Esophagus muscularis mucosa (tissue), 4 donors: Measurements from ENCODE around the gene LRRC4C. TPM values are rescaled to one million over a fixed set of nuclear protein-coding genes. Genes with fewer than 3 reads are reported as not detected.

Experiments
- DNase-seq: peaks from one replicate; pipeline ENCODE4 v3.0.0-alpha.2; 2017; ENCODE audit errors: extremely low spot score
- H3K27ac ChIP-seq, 4 donors: fragments of 200-600 bp; sonication (generic); replicated peaks in 1 of 4; 1 replicate in 3 of 4; 2 replicates in 1 of 4; pipeline ENCODE4 v1.5.1; 2016 to 2019; ENCODE audit warnings: mild to moderate bottlenecking in 1 of 4
- H3K27me3 ChIP-seq, 4 donors: fragments of 200-600 bp; sonication (generic); one replicate each; pipeline versions ENCODE4 v1.5.1 to v1.6.0; 2016 to 2019
- H3K36me3 ChIP-seq, 4 donors: fragments of 200-600 bp; sonication (generic); one replicate each; pipeline ENCODE4 v1.5.1; 2016 to 2019
- H3K4me1 ChIP-seq, 4 donors: fragments of 200-600 bp; sonication (generic); one replicate each; pipeline ENCODE4 v1.5.1; 2016 to 2019
- H3K4me3 ChIP-seq, 4 donors: fragments of 200-600 bp; sonication (generic); 1 replicate in 2 of 4; 2 replicates in 2 of 4; pipeline ENCODE4 v1.5.1; 2016 to 2019; ENCODE audit warnings: mild to moderate bottlenecking in 4 of 4, moderate library complexity in 1 of 4
- H3K9me3 ChIP-seq, 4 donors: fragments of 200-600 bp; sonication (generic); 1 replicate in 3 of 4; 2 replicates in 1 of 4; pipeline ENCODE4 v1.5.1; 2016 to 2019
- CTCF ChIP-seq, 3 experiments: fragments of 200-600 bp in 2 of 3; fragments of 450-650 bp in 1 of 3; sonication (generic) in 2 of 3; IDR thresholded peaks; one replicate each; pipeline ENCODE4 v1.5.1; 2017 to 2019; ENCODE audit warnings: antibody characterized with exemption in 3 of 3, mild to moderate bottlenecking in 2 of 3, moderate library complexity in 1 of 3
- EP300 ChIP-seq: sonication (generic); formaldehyde crosslinking; IDR thresholded peaks from one replicate; pipeline ENCODE4 v1.6.1; 2017; ENCODE audit warnings: antibody characterized with exemption
- POLR2A ChIP-seq: fragments of 450-650 bp; IDR thresholded peaks from one replicate; pipeline ENCODE4 v1.6.1; 2017; ENCODE audit warnings: antibody characterized with exemption, moderate library complexity, mild to moderate bottlenecking, low read depth
- POLR2AphosphoS5 ChIP-seq, 2 donors: sonication (generic); formaldehyde crosslinking; IDR thresholded peaks; one replicate each; pipeline ENCODE4 v1.6.1; 2017; ENCODE audit warnings: antibody characterized with exemption in 2 of 2
- WGBS: methylation state at CpG from one replicate; pipeline ENCODE4 v1.1.5; 2018; 5-methylcytosine and 5-hydroxymethylcytosine counted together
- intact Hi-C: fragments of 100-400 bp; cut with DNase I; formaldehyde crosslinking; loops from one replicate; pipeline ENCODE4 v1.15.1; 2023
- total RNA-seq, 4 donors: library from RNA; depleted of rRNA; stranded (reverse); fragments of >200 nt; gene quantifications; one replicate each; pipeline versions ENCODE4 v1.1.0 to v1.2.1, GENCODE V29; 2016

Gene LRRC4C
- total RNA-seq, 4 donors from 2014 or later = 1.2 to 4.0 (median 2.2) TPM

- Histone ChIP-seq H3K9me3 (peaks cover 0 to 9% (median 0%) of the 10 kb centered on the region in 4 donors), H3K4me3 (no peak overlapping the region), H3K27ac (no peak overlapping the region), H3K27me3 (no peaks in the 10 kb centered on the region), H3K4me1 (no peaks in the 10 kb centered on the region), H3K36me3 (no peaks in the 10 kb centered on the region)
- no peak for DNase-seq
- intact Hi-C loops = no loop called here
- TF ChIP-seq CTCF (IDR thresholded peaks at IDR 0.05) = no peak
- TF ChIP-seq POLR2AphosphoS5 (IDR thresholded peaks at IDR 0.05) = no peak
- TF ChIP-seq EP300 = no peak
- no peak for TF ChIP-seq POLR2A
- WGBS = 84% methylated on average over 4 of the region's 4 CpGs
Measured at GRCh38 chr11:40713083-40713482, 746.4 kb downstream of the LRRC4C start.

DNA sequence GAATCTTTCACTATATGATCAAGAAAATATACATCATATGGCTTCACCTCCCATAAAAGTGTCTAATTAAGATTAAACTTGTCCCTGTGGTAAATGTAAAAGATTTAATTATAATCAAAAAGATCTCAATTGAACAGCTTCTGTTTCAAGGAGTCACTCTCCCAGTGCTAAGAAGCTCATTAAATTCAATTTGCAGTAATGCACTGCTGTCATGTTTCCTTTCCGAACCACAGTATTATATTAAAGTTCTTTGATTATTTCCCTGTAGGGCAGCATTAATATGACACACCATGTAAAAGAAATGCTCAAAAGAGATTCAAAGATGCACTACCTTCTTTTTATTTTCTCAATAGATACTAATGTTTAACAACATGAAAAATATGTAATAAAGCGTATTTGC, 758.4 kb downstream of the LRRC4C start:
- DNase-seq = no peak
- Histone ChIP-seq H3K36me3 (no peaks in the 10 kb centered on the region), H3K4me1 (no peaks in the 10 kb centered on the region), H3K27ac (no peak overlapping the region), H3K27me3 (no peaks in the 10 kb centered on the region), H3K9me3 (peaks cover 0 to 3% (median 0%) of the 10 kb centered on the region in 4 donors), H3K4me3 (no peak overlapping the region)
- TF ChIP-seq CTCF (IDR thresholded peaks at IDR 0.05) = no peak
- 84% methylated on average over 2 of the region's 2 CpGs for WGBS
- intact Hi-C loops = no loop called here

GRCh38 chr11:40689823-40690222, 769.6 kb downstream of the LRRC4C start:
- no peaks in the 10 kb centered on the region for H3K9me3 ChIP-seq
- H3K27ac ChIP-seq = no peak overlapping the region
- no peaks in the 10 kb centered on the region for H3K36me3 ChIP-seq
- TF ChIP-seq POLR2AphosphoS5 (IDR thresholded peaks at IDR 0.05) (no peak), CTCF (IDR thresholded peaks at IDR 0.05) (no peak), EP300 (no peak), POLR2A (no peak)
- no peaks in the 10 kb centered on the region for H3K4me1 ChIP-seq
- no peak for DNase-seq
- H3K4me3 ChIP-seq = no peak overlapping the region
- WGBS = 84% methylated on average over 3 of the region's 3 CpGs
- intact Hi-C loops = no loop called here
- no peaks in the 10 kb centered on the region for H3K27me3 ChIP-seq

GRCh38 chr11:40688369-40688768, 771.1 kb downstream of the LRRC4C start:
- 53% methylated on average over 4 of the region's 4 CpGs for WGBS
- TF ChIP-seq EP300 = no peak
- no peak for TF ChIP-seq POLR2A
- no peak for TF ChIP-seq CTCF (IDR thresholded peaks at IDR 0.05)
- no peak for TF ChIP-seq POLR2AphosphoS5 (IDR thresholded peaks at IDR 0.05)
- Histone ChIP-seq H3K27me3 (no peaks in the 10 kb centered on the region), H3K4me1 (no peaks in the 10 kb centered on the region), H3K36me3 (no peaks in the 10 kb centered on the region), H3K9me3 (peaks cover 0 to 10% (median 0%) of the 10 kb centered on the region in 4 donors), H3K27ac (no peak overlapping the region), H3K4me3 (no peak overlapping the region)
- intact Hi-C loops = no loop called here
- DNase-seq = no peak

GRCh38 chr11:40686765-40687164, 772.7 kb downstream of the LRRC4C start:
- Histone ChIP-seq H3K9me3 (peaks cover 0 to 14% (median 0%) of the 10 kb centered on the region in 4 donors), H3K4me1 (no peaks in the 10 kb centered on the region), H3K27me3 (no peaks in the 10 kb centered on the region), H3K4me3 (no peak overlapping the region), H3K36me3 (no peaks in the 10 kb centered on the region), H3K27ac (no peak overlapping the region)
- DNase-seq = no peak
- no peak for TF ChIP-seq POLR2A
- TF ChIP-seq POLR2AphosphoS5 (IDR thresholded peaks at IDR 0.05) = no peak
- no peak for TF ChIP-seq EP300
- TF ChIP-seq CTCF (IDR thresholded peaks at IDR 0.05) = no peak
- intact Hi-C loops = no loop called here
- WGBS = 82% methylated on average over 5 of the region's 5 CpGs
